Measurements from ENCODE around the gene PNMA8A.

- no peak for TF ChIP-seq ZNF274 (CRISPR knock-in tag; IDR thresholded peaks at IDR 0.05)
- no peak for TF ChIP-seq HNRNPL (IDR thresholded peaks at IDR 0.05; ENCODE audit: low read depth, low read length)
- TF ChIP-seq ZNF329 (CRISPR knock-in tag; IDR thresholded peaks at IDR 0.05; ENCODE audit: low read depth) = no peak
These were observed 32.6 kb upstream of the PNMA8A start for GRCh38 chr19:46503848-46504453.

Measured in HepG2 (cell line).